Calu3 (cell line): ENCODE results near the gene ATOH1. TPM values are rescaled to one million over a fixed set of nuclear protein-coding genes. Genes with fewer than 3 reads are reported as not detected.

ENCODE experiments used
- BruUV-seq: library from RNA; stranded (reverse); fragments of 400-500 nt; replicated peaks from 2 replicates; lab custom pipeline; 2021; lab: Mats Ljungman, UMichigan
- CTCF ChIA-PET: fragments of 300-600 bp; sonication (Branson Sonifier 250); formaldehyde crosslinking; loops from one replicate; lab custom pipeline; 2022; ENCODE audit warnings: antibody characterized with exemption; lab: Charles Lee
- DNase-seq: peaks from one replicate; pipeline ENCODE4 v3.0.0; 2022
- H3K27ac Mint-ChIP-seq: one replicate; pipeline ENCODE4 v1.8.0; 2022; ENCODE audit warnings: mixed read lengths; ENCODE audit not compliant: unreplicated experiment
- H3K27me3 Mint-ChIP-seq: one replicate; pipeline ENCODE4 v1.8.0; 2022; ENCODE audit warnings: mixed read lengths; ENCODE audit not compliant: unreplicated experiment
- H3K36me3 Mint-ChIP-seq: one replicate; pipeline ENCODE4 v1.8.0; 2022; ENCODE audit warnings: mild to moderate bottlenecking, moderate library complexity, mixed read lengths; ENCODE audit not compliant: insufficient read depth, unreplicated experiment
- H3K4me1 Mint-ChIP-seq: one replicate; pipeline ENCODE4 v1.8.0; 2022; ENCODE audit warnings: mild to moderate bottlenecking, low read depth, mixed read lengths; ENCODE audit not compliant: unreplicated experiment
- H3K4me3 Mint-ChIP-seq: one replicate; pipeline ENCODE4 v1.8.0; 2022; ENCODE audit warnings: mild to moderate bottlenecking, low read depth, moderate library complexity, mixed read lengths; ENCODE audit not compliant: unreplicated experiment
- H3K9me3 Mint-ChIP-seq: one replicate; pipeline ENCODE4 v1.8.0; 2022; ENCODE audit warnings: low read depth, mixed read lengths; ENCODE audit not compliant: unreplicated experiment
- CTCF ChIP-seq: fragments of 200-600 bp; IDR thresholded peaks from one replicate; pipeline ENCODE4 v1.8.0; 2022; ENCODE audit warnings: antibody characterized with exemption; ENCODE audit not compliant: unreplicated experiment
- intact Hi-C: fragments of 100-400 bp; cut with micrococcal nuclease; formaldehyde crosslinking; loops from one replicate; pipeline ENCODE4 v1.10.0; 2022; ENCODE audit not compliant: unreplicated experiment
- total RNA-seq: library from RNA; stranded (reverse); gene quantifications from 2 replicates; pipeline ENCODE4 v1.2.3, GENCODE V29; 2022

Gene ATOH1
- total RNA-seq, 1 experiment from 2014 or later: not detected

- no TSS peak for BruUV-seq
- no peak for DNase-seq
- Mint-ChIP-seq H3K9me3 (no peaks in the 10 kb centered on the region), H3K4me1 (no peaks in the 10 kb centered on the region), H3K27ac (no peak overlapping the region), H3K4me3 (peak overlapping the region; percentile 85), H3K36me3 (peaks cover 13% of the 10 kb centered on the region), H3K27me3 (peaks cover 80% of the 10 kb centered on the region)
- no peak for TF ChIP-seq CTCF
- intact Hi-C loops: no loop called here
- CTCF ChIA-PET: no interaction called here
These were observed 1.5 kb downstream of the ATOH1 start for GRCh38 chr4:93829820-93830687.

- CTCF ChIA-PET: interaction anchor here (0.6 kb wide), 1 partner anchor 1147 kb away, joined by 3 read pairs; no protein-coding TSS in a partner anchor
- Mint-ChIP-seq H3K27ac (no peak overlapping the region), H3K9me3 (no peaks in the 10 kb centered on the region), H3K27me3 (peaks cover 65% of the 10 kb centered on the region), H3K4me1 (no peaks in the 10 kb centered on the region), H3K4me3 (no peak overlapping the region), H3K36me3 (peaks cover 13% of the 10 kb centered on the region)
- no peak for DNase-seq
- BruUV-seq: no TSS peak
- intact Hi-C loops: no loop called here
- no peak for TF ChIP-seq CTCF
These were observed 3.4 kb downstream of the ATOH1 start for GRCh38 chr4:93831716-93832496.

GRCh38 chr4:93834249-93835066, 5.9 kb downstream of the ATOH1 start:
- H3K4me3 Mint-ChIP-seq: no peak overlapping the region
- peaks cover 46% of the 10 kb centered on the region for H3K27me3 Mint-ChIP-seq
- H3K27ac Mint-ChIP-seq: no peak overlapping the region
- H3K4me1 Mint-ChIP-seq: no peaks in the 10 kb centered on the region
- intact Hi-C loops: no loop called here
- CTCF ChIA-PET: no interaction called here
- BruUV-seq: no TSS peak
- DNase-seq: no peak
- no peaks in the 10 kb centered on the region for H3K9me3 Mint-ChIP-seq
- no peak for TF ChIP-seq CTCF
- H3K36me3 Mint-ChIP-seq: no peaks in the 10 kb centered on the region

GRCh38 chr4:93835929-93836328, 7.4 kb downstream of the ATOH1 start:
- H3K4me3 Mint-ChIP-seq: no peak overlapping the region
- intact Hi-C loops: no loop called here
- H3K4me1 Mint-ChIP-seq: no peaks in the 10 kb centered on the region
- BruUV-seq: no TSS peak
- peaks cover 43% of the 10 kb centered on the region for H3K27me3 Mint-ChIP-seq
- CTCF ChIA-PET: no interaction called here
- H3K9me3 Mint-ChIP-seq: no peaks in the 10 kb centered on the region
- no peak for TF ChIP-seq CTCF
- no peaks in the 10 kb centered on the region for H3K36me3 Mint-ChIP-seq
- DNase-seq: no peak
- no peak overlapping the region for H3K27ac Mint-ChIP-seq
